GM12874 (cell line): Measurements from ENCODE around the gene KCTD11.

ENCODE experiments used
- CTCF ChIP-seq: IDR thresholded peaks from 2 replicates; pipeline ENCODE4 v1.5.1; 2011; ENCODE audit warnings: low read depth, mild to moderate bottlenecking, control low read depth, low read length, moderate library complexity; ENCODE audit not compliant: insufficient read depth

The KCTD11 gene

GRCh38 chr17:7367083-7367482 is 15.1 kb downstream of the KCTD11 start:
- TF ChIP-seq CTCF: no peak

- no peak for TF ChIP-seq CTCF
Measured at GRCh38 chr17:7367918-7368598, 16.1 kb downstream of the KCTD11 start.

GRCh38 chr17:7369825-7370224 is 17.9 kb downstream of the KCTD11 start:
- no peak for TF ChIP-seq CTCF

GRCh38 chr17:7370853-7371252 is 18.9 kb downstream of the KCTD11 start:
- TF ChIP-seq CTCF: no peak

GRCh38 chr17:7374353-7374752 is 22.4 kb downstream of the KCTD11 start:
- no peak for TF ChIP-seq CTCF

- no peak for TF ChIP-seq CTCF
Measured at GRCh38 chr17:7379134-7379533, 27.2 kb downstream of the KCTD11 start.

- no peak for TF ChIP-seq CTCF
Measured at GRCh38 chr17:7380321-7380720, 28.4 kb downstream of the KCTD11 start.
